ENCODE measurements around the gene ID2.
"Not testable (repeated sequence)": the region's sequence is repeated elsewhere in the genome, so short reads cannot be mapped to it uniquely, and the experiment has no call there.

Gene ID2

DNA sequence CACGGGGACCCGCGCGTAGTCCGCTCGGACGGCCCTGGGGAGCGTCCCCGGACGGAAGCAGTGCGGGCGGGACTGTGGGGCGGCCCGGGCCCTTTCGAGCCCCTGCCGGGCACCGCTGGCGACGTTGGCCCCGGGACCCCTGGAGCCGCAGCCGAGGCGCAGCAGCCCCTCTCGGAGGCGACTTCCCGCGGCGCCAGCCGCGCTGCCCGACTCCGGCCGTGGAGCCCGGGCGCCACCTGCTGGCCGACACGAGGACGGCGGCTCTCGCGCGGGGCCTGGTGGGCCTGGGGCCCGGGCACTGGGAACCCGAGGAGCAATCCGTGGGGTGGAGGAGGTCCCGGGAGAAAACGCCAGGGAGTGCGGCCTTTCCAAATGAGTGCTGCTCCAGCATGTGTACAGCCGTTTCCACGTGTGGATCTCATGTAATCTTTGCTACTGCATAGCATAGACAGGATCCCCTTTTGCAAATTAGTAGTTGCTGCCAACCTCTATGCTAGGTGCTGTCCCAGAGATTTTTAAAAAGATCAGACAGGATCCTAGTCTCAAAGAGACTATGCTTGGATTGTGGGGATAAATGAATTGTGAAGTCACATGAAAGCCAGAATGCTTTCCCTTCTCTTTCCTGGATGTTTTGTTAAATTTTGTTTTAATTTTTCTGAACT, 4.0 kb downstream of the ID2 start:
- DNase-seq, result peak; percentile 91 to 92

DNA sequence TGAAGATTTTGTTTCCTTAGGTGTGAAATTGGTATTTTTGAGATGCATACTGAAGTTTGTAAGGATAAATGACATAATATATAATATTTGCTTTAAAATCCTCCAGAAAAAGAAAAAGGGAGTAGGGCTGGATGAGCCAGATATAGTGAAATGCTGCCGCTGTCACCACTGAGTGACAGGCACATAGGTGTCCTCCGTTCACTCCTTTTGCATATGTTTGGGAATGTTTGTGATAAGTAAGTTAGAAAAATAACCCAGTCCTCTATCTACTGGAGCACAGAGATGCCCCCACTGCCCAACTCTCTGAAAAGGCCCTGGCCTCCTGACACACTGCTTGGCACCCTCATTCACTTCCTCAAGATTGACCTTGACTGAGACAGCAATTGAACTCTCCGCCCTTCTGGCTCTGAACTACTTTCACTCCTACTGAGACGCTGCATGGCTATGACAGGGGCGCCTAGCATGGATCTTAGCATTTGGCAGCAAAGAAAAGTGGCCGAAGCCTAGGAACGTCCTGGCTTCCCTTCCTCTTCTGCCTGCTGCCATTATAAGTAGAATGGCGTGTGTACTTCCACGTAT, 10.1 kb downstream of the ID2 start:
- DNase-seq, result no peak

- DNase-seq, result no peak
Observed at GRCh38 chr2:8692783-8693156, 10.9 kb downstream of the ID2 start.

GRCh38 chr2:8693157-8693821, 11.4 kb downstream of the ID2 start:
- peak; percentile 66 to 67 for DNase-seq

DNA sequence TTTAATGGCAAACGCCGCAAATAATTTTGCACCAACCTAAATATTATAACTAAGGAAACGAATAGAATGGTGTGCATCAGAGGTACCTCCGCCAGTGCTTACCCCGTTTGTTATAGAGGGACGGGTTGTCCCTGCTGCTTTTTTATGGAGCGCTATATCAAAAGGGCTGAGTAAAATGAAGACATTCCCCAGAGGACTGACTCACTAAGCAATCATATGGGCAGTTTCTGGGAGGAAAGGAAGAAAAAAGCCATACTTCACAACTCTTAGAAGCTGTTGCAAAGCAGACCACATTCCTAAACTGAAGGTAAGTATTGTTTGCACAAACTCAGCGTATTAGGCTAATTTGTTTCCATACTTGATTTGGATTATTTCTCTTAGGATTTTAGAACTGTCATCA, 12.9 kb downstream of the ID2 start:
- no peak for DNase-seq

DNA sequence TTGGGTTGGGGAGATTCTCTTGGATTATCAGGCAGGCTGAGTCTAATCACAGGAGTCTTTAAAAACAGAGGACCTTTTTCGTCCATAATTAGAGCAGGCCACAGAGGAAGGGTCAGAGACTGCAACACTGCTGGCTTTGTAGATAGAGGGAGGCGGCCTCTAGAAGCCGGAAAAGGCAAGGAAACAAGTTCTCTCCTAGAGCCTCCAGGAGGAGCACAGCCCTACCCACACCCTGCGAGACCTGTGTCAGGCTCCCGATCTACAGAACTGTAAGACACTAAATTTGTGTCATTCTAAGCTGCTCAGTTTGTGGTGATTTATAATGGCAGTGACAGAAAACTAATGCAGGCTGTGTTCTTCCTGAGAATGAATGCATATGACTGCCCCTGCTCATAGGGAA, 15.3 kb downstream of the ID2 start:
- DNase-seq, result no peak

GRCh38 chr2:8699839-8700238, 18.0 kb downstream of the ID2 start:
- DNase-seq, result no peak

DNA sequence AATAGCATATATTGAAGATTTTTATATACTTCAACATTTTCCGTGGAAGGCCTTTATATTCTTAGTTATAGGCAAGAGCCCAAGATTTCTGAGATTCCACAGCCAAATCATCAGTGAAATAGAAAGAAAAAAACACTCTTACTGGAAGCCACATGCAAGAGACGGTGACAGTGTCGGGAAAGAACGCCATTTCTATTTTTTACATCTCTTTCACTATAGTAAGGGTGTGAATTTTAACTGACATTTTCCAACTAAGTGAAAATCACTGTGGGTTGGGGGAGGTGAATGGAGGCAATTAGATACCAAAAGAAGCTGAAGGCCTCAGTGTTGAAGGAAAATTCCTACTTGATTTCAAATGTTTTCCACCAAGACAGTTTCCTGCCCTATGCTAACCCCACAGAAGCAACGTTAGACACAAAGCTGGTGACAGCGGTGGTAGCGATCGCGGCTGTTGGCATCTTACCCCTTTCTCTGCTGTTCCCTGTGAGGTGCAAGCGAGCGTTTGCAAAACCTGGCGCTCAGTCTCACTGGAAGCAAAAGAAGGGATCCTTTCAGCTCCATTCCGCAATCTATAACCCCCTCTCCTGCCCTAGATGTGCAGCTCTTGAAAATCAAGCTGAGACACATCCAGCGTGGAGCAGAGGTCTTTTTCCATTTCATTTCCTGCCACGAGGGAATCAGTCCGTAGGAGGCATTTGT, 20.0 kb downstream of the ID2 start:
- no peak for DNase-seq

DNA sequence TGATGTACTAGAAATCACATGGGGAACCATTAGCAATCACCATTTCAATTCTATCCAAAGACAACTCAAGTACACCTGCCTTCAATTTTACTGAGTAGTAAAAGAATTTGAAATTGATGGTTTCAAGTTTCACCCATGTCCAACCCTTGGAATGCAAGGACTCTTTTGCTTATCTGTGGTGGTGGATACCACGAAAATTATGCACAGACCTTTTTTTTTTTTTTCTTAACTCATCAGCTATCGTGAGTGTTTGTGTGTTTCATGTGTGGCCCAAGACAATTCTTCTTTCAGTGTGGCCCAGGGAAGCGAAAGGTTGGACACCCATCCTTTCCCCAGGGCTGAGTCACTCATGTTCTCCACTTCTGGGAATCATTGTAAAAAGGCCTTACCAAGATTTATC, 23.1 kb downstream of the ID2 start:
- no peak for DNase-seq

DNA sequence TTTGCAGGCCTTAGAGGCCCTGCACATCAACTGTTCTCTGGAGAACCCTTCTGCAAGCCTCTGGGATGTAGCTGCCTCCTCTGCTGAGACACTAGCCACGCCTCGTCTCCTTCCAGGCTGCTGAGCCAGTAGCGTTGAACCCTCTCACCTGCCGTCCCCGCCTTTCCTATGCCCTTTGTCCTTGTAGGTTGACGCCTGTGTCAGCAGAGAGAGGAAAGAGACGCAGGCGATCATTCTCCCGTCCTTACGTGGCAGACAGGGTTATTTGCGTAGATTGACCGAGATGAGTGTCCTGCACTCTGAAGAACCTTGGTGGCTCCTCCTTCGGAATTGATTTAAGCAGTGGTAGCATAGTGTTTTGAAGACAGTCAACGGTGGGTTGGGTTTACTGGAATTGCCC, 27.8 kb downstream of the ID2 start:
- no peak for DNase-seq

DNA sequence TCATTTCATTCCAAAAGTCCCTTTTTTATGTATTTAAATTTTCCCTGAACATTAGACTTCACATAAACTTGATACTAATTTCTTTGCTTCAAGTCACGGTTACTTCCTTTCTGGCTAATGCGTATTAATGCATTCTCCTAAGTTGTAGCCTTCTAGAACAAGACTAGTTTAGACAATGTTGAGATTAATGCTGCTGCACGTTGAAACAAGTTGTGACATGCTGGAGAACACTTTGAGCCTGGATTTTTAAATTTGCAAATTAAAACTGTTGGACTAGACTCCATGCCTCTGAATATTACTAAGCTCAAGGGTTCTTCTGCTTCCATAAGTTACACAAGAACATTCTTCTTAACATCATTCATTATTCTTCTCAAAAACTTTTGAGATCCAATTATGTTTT, 29.1 kb downstream of the ID2 start:
- DNase-seq, result no peak

- no peak for DNase-seq
Observed at GRCh38 chr2:8714283-8714682, 32.4 kb downstream of the ID2 start.

DNA sequence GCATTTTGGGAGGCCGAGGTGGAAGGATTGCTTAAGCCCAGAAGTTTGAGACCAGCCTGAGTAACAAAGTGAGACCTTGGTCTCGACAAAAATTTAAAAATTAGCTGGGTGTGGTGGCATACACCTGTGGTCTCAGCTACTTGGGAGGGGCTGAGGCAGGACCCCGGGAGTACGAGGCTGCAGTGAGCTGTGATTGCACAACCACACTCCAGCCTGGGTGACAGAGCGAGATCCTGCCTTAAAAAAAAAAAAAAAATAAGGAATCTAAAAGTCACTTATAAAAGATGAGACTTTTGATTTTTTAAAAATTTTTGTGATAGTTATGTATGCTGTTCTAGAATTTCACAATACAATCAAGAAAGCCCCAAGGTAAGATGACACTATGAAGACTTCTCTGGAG, 33.1 kb downstream of the ID2 start:
- DNase-seq, result no peak

GRCh38 chr2:8719528-8719927, 37.7 kb downstream of the ID2 start:
- DNase-seq, result no peak

GRCh38 chr2:8720741-8721140, 38.9 kb downstream of the ID2 start:
- no peak for DNase-seq

DNA sequence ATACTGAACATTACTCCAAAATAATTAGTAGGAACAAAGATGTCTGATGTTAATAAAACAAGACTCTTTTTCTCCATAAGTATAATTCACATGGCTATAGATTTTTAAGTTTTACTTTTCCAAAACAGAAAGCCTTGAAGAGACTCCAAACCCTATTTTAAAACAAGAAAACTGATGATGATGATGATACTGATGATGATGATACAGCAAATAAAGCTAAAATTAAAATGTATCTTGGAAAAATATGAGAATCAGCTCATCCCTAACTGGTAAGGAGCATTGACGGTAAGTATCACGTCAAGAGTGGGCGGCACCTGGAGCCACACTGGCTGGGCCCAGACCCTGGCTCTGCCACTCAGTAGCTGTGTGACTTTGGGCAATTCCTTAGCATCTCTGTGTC, 39.6 kb downstream of the ID2 start:
- no peak for DNase-seq

- no peak for DNase-seq
Observed at GRCh38 chr2:8722986-8723385, 41.1 kb downstream of the ID2 start.

DNA sequence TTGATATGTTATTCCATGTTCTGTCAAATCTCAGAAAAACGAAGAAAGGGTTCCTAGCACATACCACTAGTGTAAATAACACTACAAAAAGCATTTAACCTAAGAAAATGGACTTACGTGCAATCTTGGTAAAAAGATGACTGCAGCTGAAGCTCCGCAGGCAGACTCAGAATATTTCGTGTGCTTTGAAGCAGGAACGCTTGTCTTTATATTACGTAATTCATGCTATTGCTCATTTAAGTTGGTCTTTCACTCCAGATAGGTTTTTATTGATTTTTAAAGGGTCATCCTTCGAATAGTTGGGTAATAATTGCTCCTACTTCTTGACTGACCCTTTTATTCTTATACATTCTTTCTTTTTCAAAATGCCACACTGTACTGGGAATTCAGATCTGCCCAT, 44.0 kb downstream of the ID2 start:
- no peak for DNase-seq

DNA sequence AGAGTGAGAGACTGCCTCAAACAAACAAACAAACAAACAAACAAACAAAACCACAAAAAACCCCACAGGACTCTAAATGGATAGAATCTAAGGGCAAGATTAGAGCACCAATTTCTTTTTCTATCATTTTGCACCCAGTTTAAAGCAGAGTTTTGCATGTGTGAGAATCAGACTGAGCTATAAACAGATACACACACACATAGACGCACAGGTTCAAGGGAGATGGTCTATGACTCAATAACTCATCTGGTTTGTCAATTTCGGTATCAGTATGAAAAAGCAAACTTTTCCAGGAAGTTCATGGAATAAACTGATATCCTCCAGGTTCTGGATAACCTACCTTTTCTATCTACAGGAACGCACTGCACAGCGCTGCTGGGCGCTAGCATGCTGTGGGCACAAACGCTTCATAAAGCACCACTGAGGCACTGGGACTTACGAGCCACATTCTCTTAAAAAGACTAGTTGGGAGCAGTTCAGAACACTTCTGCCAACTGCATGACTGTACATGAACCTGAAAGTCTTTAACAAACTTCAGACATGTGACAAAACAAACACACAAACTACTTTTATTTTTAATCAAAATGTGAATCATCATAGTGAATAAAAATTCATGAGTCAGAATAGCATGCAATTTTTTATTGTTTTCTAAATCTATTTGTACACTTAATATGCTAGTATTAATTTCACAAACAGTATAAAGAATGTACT, 46.6 kb downstream of the ID2 start:
- DNase-seq, result no peak

DNA sequence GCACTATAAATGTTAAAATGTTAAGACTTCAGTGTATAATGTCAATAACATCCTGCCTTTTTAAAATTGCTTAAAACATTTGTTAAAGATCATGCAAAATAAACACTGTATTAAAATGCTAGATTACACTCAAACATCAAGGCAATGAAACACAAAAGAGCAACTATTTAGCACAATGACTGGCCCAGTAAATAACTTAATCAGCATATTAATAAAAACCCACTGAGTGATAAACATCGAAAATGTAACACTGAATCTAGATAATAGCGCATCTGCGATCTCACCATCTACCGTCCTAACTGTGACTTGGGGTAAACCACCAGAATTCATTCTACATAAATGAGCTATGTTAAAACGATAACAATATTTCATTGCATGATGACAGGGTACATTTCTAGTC, 47.2 kb downstream of the ID2 start:
- DNase-seq, result not testable (repeated sequence)

DNA sequence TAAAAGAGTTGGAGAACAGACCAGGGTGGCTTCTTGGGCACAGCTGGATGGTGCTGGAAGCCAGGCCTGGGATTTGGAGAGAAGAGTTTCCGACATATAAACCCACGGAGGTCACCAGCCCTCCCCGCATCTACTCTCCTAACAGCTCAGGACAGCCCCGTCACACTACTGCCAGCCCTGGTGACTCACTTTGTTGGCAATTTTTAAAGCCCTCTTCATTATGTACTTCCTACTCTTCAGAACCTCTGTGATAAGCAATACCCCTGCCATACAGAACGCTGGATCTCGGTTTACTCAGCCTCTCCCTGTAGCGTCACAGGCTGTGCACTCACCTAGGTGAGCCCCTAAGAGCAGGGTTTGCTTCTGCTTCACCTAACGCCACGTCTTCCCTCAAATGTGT, 48.1 kb downstream of the ID2 start:
- DNase-seq, result no peak

DNA sequence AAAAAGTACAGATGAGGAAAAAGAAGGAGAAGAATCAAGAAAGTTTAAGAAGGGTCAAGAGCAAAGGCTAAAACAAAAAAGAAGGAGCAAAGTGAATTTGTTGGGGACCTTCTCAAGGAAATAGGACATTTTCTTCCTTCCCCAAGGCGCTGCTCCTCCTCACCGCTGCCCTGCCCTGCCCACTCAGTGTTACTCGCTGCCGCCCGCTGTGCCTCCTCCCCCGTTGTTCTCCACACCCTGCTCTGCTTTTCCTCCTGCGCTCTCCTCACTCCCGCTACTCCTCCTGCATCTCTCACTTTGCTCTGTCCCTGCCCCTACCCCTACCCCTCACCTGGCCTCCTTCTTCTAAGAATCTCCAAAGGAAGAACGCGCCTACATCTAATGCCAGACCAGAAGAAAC, 50.7 kb downstream of the ID2 start:
- DNase-seq, result no peak

All from activated T-cell treated with anti-CD3 and anti-CD28 coated beads, Interleukin-2, amount 50 U/mL, for 48 hours (primary cell).